Natural killer cell (primary cell): ENCODE results near the gene CARD11. TPM values are rescaled to one million over a fixed set of nuclear protein-coding genes. Genes with fewer than 3 reads are reported as not detected.

Source experiments
- ATAC-seq, 3 donors: fragments of 150-1000 bp in 2 of 3; fragments of 200-7000 bp in 1 of 3; cut with Tn5 transposase; 1 replicate in 1 of 3; 2 replicates in 2 of 3; pipeline ENCODE4 v1.10.0; 2021; ENCODE audit warnings: mild to moderate bottlenecking in 2 of 3, moderate library complexity in 2 of 3
- DNase-seq, 2 donors: peaks; one replicate each; pipeline versions ENCODE4 v3.0.0 to v3.0.0-alpha.2; 2013 to 2021; ENCODE audit warnings: mixed read lengths in 1 of 2
- H3K27ac ChIP-seq: one replicate; pipeline ENCODE4 v1.5.1; 2013; ENCODE audit warnings: mild to moderate bottlenecking, low read length
- H3K27me3 ChIP-seq: one replicate; pipeline ENCODE4 v1.6.1; 2013; ENCODE audit warnings: low read length; ENCODE audit not compliant: control insufficient read depth, insufficient read depth
- H3K36me3 ChIP-seq: one replicate; pipeline ENCODE4 v1.6.1; 2013; ENCODE audit warnings: low read length; ENCODE audit not compliant: control insufficient read depth, insufficient read depth
- H3K4me1 ChIP-seq: one replicate; pipeline ENCODE4 v1.6.1; 2013; ENCODE audit warnings: low read length; ENCODE audit not compliant: control insufficient read depth, insufficient read depth
- H3K4me3 ChIP-seq: one replicate; pipeline ENCODE4 v1.5.1; 2013; ENCODE audit warnings: low read length
- H3K9me3 ChIP-seq: one replicate; pipeline ENCODE4 v1.6.1; 2013; ENCODE audit warnings: low read length; ENCODE audit not compliant: control insufficient read depth, insufficient read depth
- H3K27ac Mint-ChIP-seq, 2 donors: one replicate each; pipeline ENCODE4 v1.8.0; 2022; ENCODE audit warnings: mild to moderate bottlenecking in 2 of 2, mixed read lengths in 2 of 2, moderate library complexity in 1 of 2
- H3K27me3 Mint-ChIP-seq, 2 donors: one replicate each; pipeline ENCODE4 v1.8.0; 2022; ENCODE audit warnings: low read depth in 2 of 2, mixed read lengths in 2 of 2
- H3K36me3 Mint-ChIP-seq: one replicate; pipeline ENCODE4 v1.8.0; 2022; ENCODE audit warnings: mixed read lengths
- H3K4me1 Mint-ChIP-seq, 2 donors: one replicate each; pipeline ENCODE4 v1.8.0; 2022; ENCODE audit warnings: mixed read lengths in 2 of 2
- H3K4me3 Mint-ChIP-seq: one replicate; pipeline ENCODE4 v1.8.0; 2022; ENCODE audit warnings: mild to moderate bottlenecking, moderate library complexity, mixed read lengths
- H3K9me3 Mint-ChIP-seq, 2 donors: one replicate each; pipeline ENCODE4 v1.8.0; 2022; ENCODE audit warnings: mixed read lengths in 2 of 2
- WGBS: methylation state at CpG from one replicate; pipeline ENCODE4 v1.1.7; 2013; ENCODE audit warnings: missing lambda C conversion rate; ENCODE audit not compliant: insufficient coverage; 5-methylcytosine and 5-hydroxymethylcytosine counted together
- intact Hi-C: fragments of 100-400 bp; cut with micrococcal nuclease; formaldehyde crosslinking; loops from one replicate; pipeline ENCODE4 v1.14.2; 2022
- total RNA-seq, 4 donors: library from RNA; stranded (reverse); fragments of 120-200 nt in 1 of 4; gene quantifications; one replicate each; pipeline versions ENCODE4 v1.2.3 to v1.2.4, GENCODE V29; 2013 to 2022
- TF ChIP-seq, protein P1 (sequence below): fragments of 200-600 bp; IDR thresholded peaks from one replicate; pipeline ENCODE4 v1.8.0; 2022; ENCODE audit warnings: antibody characterized with exemption

CARD11 gene
- total RNA-seq, 3 donors from 2014 or later (not counting 1 experiment from before 2014, with no cell fraction given), result 196 to 233 (median 199) TPM

DNA sequence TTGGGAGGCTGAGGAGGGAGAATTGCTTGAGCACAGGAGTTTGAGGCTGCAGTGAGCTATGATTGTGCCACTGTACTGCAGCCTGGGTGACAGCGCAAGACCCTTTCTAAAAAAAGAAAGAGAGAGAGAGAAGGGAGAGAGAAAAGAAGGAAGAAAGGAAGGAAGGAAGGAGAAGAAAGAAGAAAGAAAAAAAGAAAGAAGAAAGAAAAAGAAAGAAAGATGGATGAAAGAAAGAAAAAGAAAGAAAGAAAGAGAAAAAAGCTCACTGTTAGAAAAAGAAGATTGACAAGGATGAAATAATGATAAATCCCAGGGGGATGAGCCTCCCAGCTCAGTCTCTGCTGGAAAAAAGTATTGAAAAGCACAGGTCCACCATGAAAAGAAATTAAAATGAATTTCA lies 22.8 kb upstream of the CARD11 start:
- H3K4me1 ChIP-seq, result peaks cover 93% of the 10 kb centered on the region

DNA sequence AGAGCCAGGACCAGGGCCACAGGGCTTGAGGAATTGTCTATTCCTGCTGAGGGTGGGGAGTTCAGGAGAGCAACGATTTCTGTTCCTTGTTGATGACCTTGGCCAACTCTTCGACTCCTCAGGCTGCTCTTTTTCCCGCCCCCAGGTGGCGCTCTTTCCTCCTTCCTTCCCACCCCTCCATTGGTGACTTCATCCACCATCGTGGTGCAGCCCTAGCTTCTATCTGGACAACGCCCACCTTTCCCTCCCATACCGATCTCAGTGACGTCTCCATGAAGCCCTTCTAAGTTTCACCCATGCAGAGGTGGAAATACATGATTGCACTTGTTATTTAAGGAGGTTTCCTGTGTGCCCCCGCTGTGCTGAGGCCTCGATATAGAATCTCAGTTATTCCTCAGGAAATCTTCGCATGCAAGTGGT lies 22.1 kb upstream of the CARD11 start:
- 31% methylated on average over 11 of the region's 11 CpGs for WGBS
- peak overlapping the region; percentile 89 to 93 for H3K27ac Mint-ChIP-seq
- peaks cover 78 to 82% of the 10 kb centered on the region in 2 donors for H3K4me1 Mint-ChIP-seq
- intact Hi-C loops, result loop anchor here (5.0 kb wide), 1 partner anchor 33 kb away; no protein-coding TSS in a partner anchor
- no peaks in the 10 kb centered on the region for H3K36me3 ChIP-seq
- peak; percentile 47 to 84 for DNase-seq
- peak overlapping the region; percentile 78 for H3K27ac ChIP-seq
- H3K4me1 ChIP-seq, result peaks cover 85% of the 10 kb centered on the region
- H3K4me3 Mint-ChIP-seq, result peak overlapping the region; percentile 85
- H3K27me3 Mint-ChIP-seq, result no peaks in the 10 kb centered on the region
- H3K9me3 ChIP-seq, result no peaks in the 10 kb centered on the region
- ATAC-seq, result peak in 2 of 3 donors; percentile 1 to 7
- no peaks in the 10 kb centered on the region for H3K9me3 Mint-ChIP-seq
- no peaks in the 10 kb centered on the region for H3K27me3 ChIP-seq
- TF ChIP-seq, protein P1, sequence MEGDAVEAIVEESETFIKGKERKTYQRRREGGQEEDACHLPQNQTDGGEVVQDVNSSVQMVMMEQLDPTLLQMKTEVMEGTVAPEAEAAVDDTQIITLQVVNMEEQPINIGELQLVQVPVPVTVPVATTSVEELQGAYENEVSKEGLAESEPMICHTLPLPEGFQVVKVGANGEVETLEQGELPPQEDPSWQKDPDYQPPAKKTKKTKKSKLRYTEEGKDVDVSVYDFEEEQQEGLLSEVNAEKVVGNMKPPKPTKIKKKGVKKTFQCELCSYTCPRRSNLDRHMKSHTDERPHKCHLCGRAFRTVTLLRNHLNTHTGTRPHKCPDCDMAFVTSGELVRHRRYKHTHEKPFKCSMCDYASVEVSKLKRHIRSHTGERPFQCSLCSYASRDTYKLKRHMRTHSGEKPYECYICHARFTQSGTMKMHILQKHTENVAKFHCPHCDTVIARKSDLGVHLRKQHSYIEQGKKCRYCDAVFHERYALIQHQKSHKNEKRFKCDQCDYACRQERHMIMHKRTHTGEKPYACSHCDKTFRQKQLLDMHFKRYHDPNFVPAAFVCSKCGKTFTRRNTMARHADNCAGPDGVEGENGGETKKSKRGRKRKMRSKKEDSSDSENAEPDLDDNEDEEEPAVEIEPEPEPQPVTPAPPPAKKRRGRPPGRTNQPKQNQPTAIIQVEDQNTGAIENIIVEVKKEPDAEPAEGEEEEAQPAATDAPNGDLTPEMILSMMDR, result peak; percentile 59
- peaks cover 4% of the 10 kb centered on the region for H3K36me3 Mint-ChIP-seq
- H3K4me3 ChIP-seq, result no peak overlapping the region

More for the DNA sequence above, 22.8 kb upstream of the CARD11 start:
- Histone ChIP-seq H3K9me3 (no peaks in the 10 kb centered on the region), H3K4me3 (no peak overlapping the region), H3K27ac (peak overlapping the region; percentile 78), H3K27me3 (no peaks in the 10 kb centered on the region), H3K36me3 (no peaks in the 10 kb centered on the region)
- no peak for ATAC-seq
- peak overlapping the region; percentile 89 to 93 for H3K27ac Mint-ChIP-seq
- H3K27me3 Mint-ChIP-seq, result no peaks in the 10 kb centered on the region
- peaks cover 86 to 90% of the 10 kb centered on the region in 2 donors for H3K4me1 Mint-ChIP-seq
- H3K36me3 Mint-ChIP-seq, result peaks cover 11% of the 10 kb centered on the region
- peaks cover 2% of the 10 kb centered on the region in 2 donors for H3K9me3 Mint-ChIP-seq
- TF ChIP-seq, protein P1, result no peak
- peak overlapping the region; percentile 85 for H3K4me3 Mint-ChIP-seq
- intact Hi-C loops, result loop anchor here (5.0 kb wide), 1 partner anchor 34 kb away; no protein-coding TSS in a partner anchor
- WGBS, result 100% methylated on average over 1 of the region's 1 CpG
- DNase-seq, result no peak

DNA sequence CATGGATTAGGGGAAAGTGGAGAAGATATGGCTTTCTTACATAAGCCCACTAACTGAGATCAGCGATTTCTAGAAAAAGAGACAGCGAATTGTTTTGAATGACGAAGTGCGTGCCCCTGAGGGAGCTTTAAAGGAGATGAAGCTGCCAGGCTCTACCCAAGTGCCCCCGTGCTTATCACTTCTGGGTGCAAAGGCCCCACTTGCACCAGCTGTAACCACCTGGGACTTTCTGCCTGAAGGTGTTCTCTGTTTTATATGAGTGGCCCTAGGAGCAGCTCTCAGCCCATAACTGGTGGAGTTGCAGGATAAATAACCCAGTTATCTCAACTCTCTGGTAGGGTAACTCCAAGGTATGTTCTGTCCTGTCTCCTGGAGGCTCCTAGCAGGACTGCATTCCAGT lies 20.4 kb upstream of the CARD11 start:
- H3K36me3 Mint-ChIP-seq, result no peaks in the 10 kb centered on the region
- 81% methylated on average over 5 of the region's 5 CpGs for WGBS
- intact Hi-C loops, result no loop called here

More for the DNA sequence above, 20.4 kb upstream of the CARD11 start:
- H3K4me3 Mint-ChIP-seq, result peak overlapping the region; percentile 53
- H3K27me3 ChIP-seq, result no peaks in the 10 kb centered on the region
- no peak for ATAC-seq
- H3K9me3 Mint-ChIP-seq, result no peaks in the 10 kb centered on the region
- TF ChIP-seq, protein P1, result no peak
- H3K4me1 Mint-ChIP-seq, result peaks cover 61 to 65% of the 10 kb centered on the region in 2 donors
- peak overlapping the region; percentile 77 for H3K27ac ChIP-seq
- peak overlapping the region; percentile 93 to 97 for H3K27ac Mint-ChIP-seq
- peak in 1 of 2 donors; percentile 28 for DNase-seq
- peaks cover 69% of the 10 kb centered on the region for H3K4me1 ChIP-seq
- no peaks in the 10 kb centered on the region for H3K36me3 ChIP-seq
- no peaks in the 10 kb centered on the region for H3K27me3 Mint-ChIP-seq
- H3K4me3 ChIP-seq, result no peak overlapping the region
- no peaks in the 10 kb centered on the region for H3K9me3 ChIP-seq
